Colonic mucosa (tissue), 4 donors: ENCODE results near the gene CUL2. TPM values are rescaled to one million over a fixed set of nuclear protein-coding genes. Genes with fewer than 3 reads are reported as not detected.
A peak's percentile ranks its signal among the peaks of the same experiment; 100 is the strongest.

Source experiments
- DNase-seq: peaks from one replicate; pipeline ENCODE4 v3.0.0-alpha.2; 2020
- H3K27ac ChIP-seq: fragments of 200-600 bp; one replicate; pipeline ENCODE4 v1.8.0; 2021
- H3K27me3 ChIP-seq: fragments of 200-600 bp; one replicate; pipeline ENCODE4 v1.8.0; 2021
- H3K36me3 ChIP-seq: fragments of 200-600 bp; one replicate; pipeline ENCODE4 v1.8.0; 2021
- H3K4me1 ChIP-seq: fragments of 200-600 bp; one replicate; pipeline ENCODE4 v1.8.0; 2021; ENCODE audit warnings: mild to moderate bottlenecking
- H3K4me3 ChIP-seq: fragments of 200-600 bp; one replicate; pipeline ENCODE4 v1.8.0; 2021
- H3K9ac ChIP-seq, 2 donors: one replicate each; pipeline ENCODE4 v1.7.0; 2013; ENCODE audit warnings: control low read depth in 2 of 2, low read depth in 2 of 2, low read length in 2 of 2
- H3K9me3 ChIP-seq: fragments of 200-600 bp; one replicate; pipeline ENCODE4 v1.8.0; 2021
- intact Hi-C: fragments of 100-400 bp; cut with DNase I; formaldehyde crosslinking; loops from one replicate; pipeline ENCODE4 v1.14.1; 2022
- total RNA-seq, 2 donors: library from RNA; stranded (reverse); fragmentation: NEBNext Ultra II Directional in 1 of 2; extraction: Animal tissue kit (Norgen Biotek cat#: 25700) in 1 of 2; gene quantifications; one replicate each; pipeline ENCODE4 v1.2.1, GENCODE V29; 2021
- TF ChIP-seq, protein P1 (sequence below): fragments of 200-600 bp; IDR thresholded peaks from one replicate; pipeline ENCODE4 v1.8.0; 2022; ENCODE audit warnings: antibody characterized with exemption, mild to moderate bottlenecking
- donor health status: healthy.
- donor health status: DM: no; HTN: no; CAD: no.
- donor health status: DM: no; HTN: no; CAD: no.

CUL2 gene
- total RNA-seq, 2 donors from 2014 or later, result 26.3 to 27.4 TPM

DNA sequence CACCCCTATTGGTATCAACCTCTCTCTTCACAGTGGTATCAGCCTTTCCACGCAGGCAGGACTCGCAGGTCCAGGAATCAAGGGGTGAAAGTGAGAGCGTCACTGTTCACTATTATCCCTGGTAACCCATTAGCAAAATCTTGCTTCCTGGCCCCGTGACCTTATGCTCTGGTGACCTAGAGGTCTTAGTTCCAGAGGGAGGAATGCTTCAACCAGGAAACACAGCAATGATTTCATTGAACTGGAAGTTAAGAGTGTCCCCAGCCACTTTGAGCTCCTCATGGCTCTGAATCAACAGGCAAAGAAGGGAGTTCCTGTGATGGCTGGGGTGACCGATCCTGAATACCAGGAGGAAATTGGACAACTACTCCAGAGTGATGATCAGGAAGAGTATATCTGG lies 90.6 kb downstream of the CUL2 start:
- no peak overlapping the region for H3K4me3 ChIP-seq
- no peak overlapping the region for H3K27ac ChIP-seq
- no peaks in the 10 kb centered on the region for H3K4me1 ChIP-seq
- no peaks in the 10 kb centered on the region for H3K9me3 ChIP-seq
- no peak for DNase-seq
- TF ChIP-seq, protein P1, sequence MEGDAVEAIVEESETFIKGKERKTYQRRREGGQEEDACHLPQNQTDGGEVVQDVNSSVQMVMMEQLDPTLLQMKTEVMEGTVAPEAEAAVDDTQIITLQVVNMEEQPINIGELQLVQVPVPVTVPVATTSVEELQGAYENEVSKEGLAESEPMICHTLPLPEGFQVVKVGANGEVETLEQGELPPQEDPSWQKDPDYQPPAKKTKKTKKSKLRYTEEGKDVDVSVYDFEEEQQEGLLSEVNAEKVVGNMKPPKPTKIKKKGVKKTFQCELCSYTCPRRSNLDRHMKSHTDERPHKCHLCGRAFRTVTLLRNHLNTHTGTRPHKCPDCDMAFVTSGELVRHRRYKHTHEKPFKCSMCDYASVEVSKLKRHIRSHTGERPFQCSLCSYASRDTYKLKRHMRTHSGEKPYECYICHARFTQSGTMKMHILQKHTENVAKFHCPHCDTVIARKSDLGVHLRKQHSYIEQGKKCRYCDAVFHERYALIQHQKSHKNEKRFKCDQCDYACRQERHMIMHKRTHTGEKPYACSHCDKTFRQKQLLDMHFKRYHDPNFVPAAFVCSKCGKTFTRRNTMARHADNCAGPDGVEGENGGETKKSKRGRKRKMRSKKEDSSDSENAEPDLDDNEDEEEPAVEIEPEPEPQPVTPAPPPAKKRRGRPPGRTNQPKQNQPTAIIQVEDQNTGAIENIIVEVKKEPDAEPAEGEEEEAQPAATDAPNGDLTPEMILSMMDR, result no peak
- H3K9ac ChIP-seq, result no peak overlapping the region
- no peaks in the 10 kb centered on the region for H3K27me3 ChIP-seq
- H3K36me3 ChIP-seq, result no peaks in the 10 kb centered on the region
- intact Hi-C loops, result no loop called here

DNA sequence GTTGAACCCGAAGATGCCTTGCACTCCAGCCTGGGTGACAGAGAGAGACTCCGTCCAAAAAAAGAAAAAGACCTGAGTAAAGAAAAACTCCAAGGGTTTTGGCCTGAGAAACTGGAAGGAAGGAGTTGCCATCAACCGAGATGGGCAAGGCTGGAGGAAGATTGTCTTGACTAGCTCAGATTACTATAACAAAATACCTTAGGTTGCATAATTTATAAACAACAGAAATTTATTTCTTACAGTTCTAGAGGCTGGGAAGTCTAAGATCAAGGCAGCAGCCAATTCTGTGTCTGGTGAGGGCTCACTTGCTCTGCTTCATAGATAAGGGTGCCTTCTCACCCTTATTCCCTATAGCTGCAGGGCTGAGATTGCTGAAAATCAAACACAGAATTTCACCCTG lies 91.2 kb downstream of the CUL2 start:
- Histone ChIP-seq H3K4me1 (no peaks in the 10 kb centered on the region), H3K27me3 (no peaks in the 10 kb centered on the region), H3K9me3 (no peaks in the 10 kb centered on the region), H3K9ac (no peak overlapping the region), H3K4me3 (no peak overlapping the region), H3K36me3 (no peaks in the 10 kb centered on the region), H3K27ac (no peak overlapping the region)
- DNase-seq, result no peak
- intact Hi-C loops, result no loop called here
- TF ChIP-seq, protein P1, result no peak

DNA sequence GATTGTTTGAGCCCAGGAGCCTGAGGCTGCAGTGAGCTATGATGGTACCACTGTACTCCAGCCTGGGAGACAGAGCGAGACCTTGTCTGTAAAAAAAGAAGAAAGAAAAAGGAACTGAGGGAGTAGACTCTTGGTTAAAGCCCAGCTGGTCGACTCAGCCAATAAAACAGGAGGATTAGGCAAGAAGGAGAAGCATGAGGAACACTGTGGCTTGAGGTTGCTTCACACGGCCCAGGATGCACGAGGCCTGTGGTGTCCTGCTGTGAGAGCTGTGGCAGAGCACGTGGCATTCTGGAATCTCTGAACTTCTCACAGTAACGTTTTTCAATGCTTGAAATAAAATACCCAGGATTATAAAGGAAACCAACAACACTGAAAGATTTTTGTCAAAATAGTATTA lies 93.3 kb downstream of the CUL2 start:
- DNase-seq, result no peak
- H3K36me3 ChIP-seq, result no peaks in the 10 kb centered on the region
- H3K27ac ChIP-seq, result no peak overlapping the region
- no peaks in the 10 kb centered on the region for H3K4me1 ChIP-seq
- H3K27me3 ChIP-seq, result no peaks in the 10 kb centered on the region
- H3K9me3 ChIP-seq, result no peaks in the 10 kb centered on the region
- intact Hi-C loops, result no loop called here
- no peak overlapping the region for H3K4me3 ChIP-seq
- no peak overlapping the region for H3K9ac ChIP-seq
- TF ChIP-seq, protein P1, result no peak

DNA sequence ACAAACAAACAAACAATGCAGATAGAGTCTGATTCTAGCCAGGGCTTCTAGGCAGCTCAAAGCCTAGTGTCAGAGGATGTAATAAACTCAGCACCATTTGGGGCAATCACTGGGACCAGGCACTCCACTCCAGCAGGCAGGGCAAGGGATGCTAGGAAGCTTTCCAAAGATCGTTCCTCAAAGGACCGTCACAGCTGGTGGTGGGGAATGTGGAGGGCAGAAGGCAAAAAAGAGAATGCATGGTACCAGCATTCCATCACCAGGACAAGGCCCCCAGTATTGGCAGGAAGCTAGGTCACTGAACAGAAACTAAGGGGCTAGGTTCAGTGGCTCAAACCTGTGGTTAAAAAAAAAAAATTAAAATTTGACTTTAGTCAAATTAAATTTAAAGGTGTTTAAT lies 94.2 kb downstream of the CUL2 start:
- Histone ChIP-seq H3K27me3 (no peaks in the 10 kb centered on the region), H3K4me3 (no peak overlapping the region), H3K9me3 (no peaks in the 10 kb centered on the region), H3K4me1 (no peaks in the 10 kb centered on the region), H3K36me3 (no peaks in the 10 kb centered on the region), H3K9ac (no peak overlapping the region), H3K27ac (no peak overlapping the region)
- TF ChIP-seq, protein P1, result no peak
- intact Hi-C loops, result no loop called here
- DNase-seq, result no peak

DNA sequence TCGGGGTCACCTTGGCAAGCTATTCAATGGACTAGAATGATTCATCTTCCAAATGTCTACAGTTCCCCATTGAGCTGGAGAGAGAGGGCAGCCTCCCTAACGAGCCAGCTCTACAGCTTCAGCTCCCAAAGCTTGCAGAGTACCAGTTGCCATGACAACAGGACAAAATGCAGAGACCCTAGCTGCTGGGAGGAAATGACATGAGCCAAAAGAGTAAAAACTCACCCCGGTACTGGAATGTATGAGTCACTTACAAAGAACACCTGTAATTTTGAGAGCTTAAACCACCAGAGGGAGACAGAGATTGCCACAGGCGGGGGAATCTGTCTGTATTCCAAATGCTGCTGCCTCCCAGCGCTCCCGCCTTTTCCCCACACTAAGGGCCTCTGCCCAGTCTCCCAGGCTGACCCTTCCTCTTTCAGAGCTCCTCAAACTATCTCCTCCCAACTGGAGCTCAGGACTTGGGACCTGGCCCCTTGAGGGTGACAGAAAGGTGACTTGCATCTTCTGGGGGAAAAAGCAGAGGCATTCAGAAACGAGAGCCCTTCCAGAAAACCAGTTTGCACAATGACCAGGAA lies 95.5 kb downstream of the CUL2 start:
- Histone ChIP-seq H3K27me3 (no peaks in the 10 kb centered on the region), H3K36me3 (no peaks in the 10 kb centered on the region), H3K4me1 (no peaks in the 10 kb centered on the region), H3K27ac (no peak overlapping the region), H3K9ac (no peak overlapping the region), H3K9me3 (no peaks in the 10 kb centered on the region), H3K4me3 (no peak overlapping the region)
- peak; percentile 55 for DNase-seq
- intact Hi-C loops, result loop anchor here (5.0 kb wide), 1 partner anchor 223 kb away; no protein-coding TSS in a partner anchor
- TF ChIP-seq, protein P1, result peak; percentile 46
